Measurements from ENCODE around the gene FBXO30.

DNA sequence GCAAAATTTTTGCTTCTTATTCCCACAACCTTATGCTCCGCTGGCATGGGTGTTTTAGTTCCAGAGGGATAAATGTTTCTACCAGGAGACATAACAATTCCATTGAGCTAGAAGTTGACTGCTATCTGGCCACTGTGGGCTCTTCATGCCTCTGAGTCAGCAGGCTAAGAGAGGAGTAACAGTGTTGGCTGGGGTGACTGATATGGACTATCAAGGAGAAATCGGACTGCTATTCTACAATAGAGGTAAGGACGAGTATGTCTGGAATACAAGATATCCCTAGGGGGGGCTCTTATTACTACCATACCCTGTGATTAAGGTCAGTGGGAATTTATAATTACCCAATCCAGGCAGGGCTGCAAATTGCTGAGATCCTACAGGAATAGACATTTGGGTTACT, 26.9 kb downstream of the FBXO30 start:
- TF ChIP-seq, protein P1, sequence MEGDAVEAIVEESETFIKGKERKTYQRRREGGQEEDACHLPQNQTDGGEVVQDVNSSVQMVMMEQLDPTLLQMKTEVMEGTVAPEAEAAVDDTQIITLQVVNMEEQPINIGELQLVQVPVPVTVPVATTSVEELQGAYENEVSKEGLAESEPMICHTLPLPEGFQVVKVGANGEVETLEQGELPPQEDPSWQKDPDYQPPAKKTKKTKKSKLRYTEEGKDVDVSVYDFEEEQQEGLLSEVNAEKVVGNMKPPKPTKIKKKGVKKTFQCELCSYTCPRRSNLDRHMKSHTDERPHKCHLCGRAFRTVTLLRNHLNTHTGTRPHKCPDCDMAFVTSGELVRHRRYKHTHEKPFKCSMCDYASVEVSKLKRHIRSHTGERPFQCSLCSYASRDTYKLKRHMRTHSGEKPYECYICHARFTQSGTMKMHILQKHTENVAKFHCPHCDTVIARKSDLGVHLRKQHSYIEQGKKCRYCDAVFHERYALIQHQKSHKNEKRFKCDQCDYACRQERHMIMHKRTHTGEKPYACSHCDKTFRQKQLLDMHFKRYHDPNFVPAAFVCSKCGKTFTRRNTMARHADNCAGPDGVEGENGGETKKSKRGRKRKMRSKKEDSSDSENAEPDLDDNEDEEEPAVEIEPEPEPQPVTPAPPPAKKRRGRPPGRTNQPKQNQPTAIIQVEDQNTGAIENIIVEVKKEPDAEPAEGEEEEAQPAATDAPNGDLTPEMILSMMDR (IDR thresholded peaks at IDR 0.05; ENCODE audit: insufficient read depth, low read length, poor library complexity, severe bottlenecking): no peak
- no peak for TF ChIP-seq EZH2phosphoT487 (conservative IDR thresholded peaks at IDR 0.05; ENCODE audit: low read length)
